Fibroblast of the aortic adventitia (primary cell): ENCODE measurements around the gene DTNBP1. TPM values are rescaled to one million over a fixed set of nuclear protein-coding genes. Genes with fewer than 3 reads are reported as not detected.
A peak's percentile ranks its signal among the peaks of the same experiment; 100 is the strongest.
"Not testable (repeated sequence)": the region's sequence is repeated elsewhere in the genome, so short reads cannot be mapped to it uniquely, and the experiment has no call there.

Experiments used
- DNase-seq: peaks from one replicate; pipeline ENCODE4 v3.0.0-alpha.2; 2010; ENCODE audit warnings: low read depth
- H3K4me3 ChIP-seq: 2 replicates; pipeline ENCODE4 v1.5.1; 2011; ENCODE audit warnings: low read depth, mild to moderate bottlenecking, control low read depth, low read length, moderate library complexity
- total RNA-seq: library from RNA; depleted of rRNA; stranded (reverse); fragments of >200 nt; gene quantifications from 2 replicates; pipeline ENCODE4 v1.2.3, GENCODE V29; 2012; ENCODE audit warnings: low replicate concordance
- TF ChIP-seq, protein P1 (sequence below): IDR thresholded peaks from 2 replicates; pipeline ENCODE4 v1.5.1; 2011; ENCODE audit warnings: mild to moderate bottlenecking, low read length, control low read depth, inconsistent platforms; ENCODE audit not compliant: insufficient read depth

The DTNBP1 gene
- total RNA-seq, 1 donor, result 5.8 TPM

DNA sequence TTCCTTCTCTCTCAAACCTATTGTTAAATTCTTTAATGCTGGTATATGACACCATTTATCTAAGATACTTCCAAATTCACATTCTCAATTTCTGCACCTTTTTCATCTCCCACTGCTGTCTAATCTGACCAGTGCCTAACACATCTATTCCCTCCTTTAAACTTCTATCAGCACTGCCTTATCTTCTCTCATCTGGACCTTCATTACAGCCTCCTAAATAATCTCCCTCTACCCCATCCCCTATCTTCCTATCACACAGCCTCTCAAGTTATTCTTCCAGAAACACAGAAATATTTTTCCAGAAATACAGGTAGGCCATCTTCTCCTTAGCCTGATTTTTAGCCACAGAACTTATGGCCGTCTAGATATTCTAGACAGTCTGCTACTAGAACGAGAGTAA lies 5.5 kb downstream of the DTNBP1 start:
- H3K4me3 ChIP-seq, result no peak overlapping the region
- TF ChIP-seq, protein P1, sequence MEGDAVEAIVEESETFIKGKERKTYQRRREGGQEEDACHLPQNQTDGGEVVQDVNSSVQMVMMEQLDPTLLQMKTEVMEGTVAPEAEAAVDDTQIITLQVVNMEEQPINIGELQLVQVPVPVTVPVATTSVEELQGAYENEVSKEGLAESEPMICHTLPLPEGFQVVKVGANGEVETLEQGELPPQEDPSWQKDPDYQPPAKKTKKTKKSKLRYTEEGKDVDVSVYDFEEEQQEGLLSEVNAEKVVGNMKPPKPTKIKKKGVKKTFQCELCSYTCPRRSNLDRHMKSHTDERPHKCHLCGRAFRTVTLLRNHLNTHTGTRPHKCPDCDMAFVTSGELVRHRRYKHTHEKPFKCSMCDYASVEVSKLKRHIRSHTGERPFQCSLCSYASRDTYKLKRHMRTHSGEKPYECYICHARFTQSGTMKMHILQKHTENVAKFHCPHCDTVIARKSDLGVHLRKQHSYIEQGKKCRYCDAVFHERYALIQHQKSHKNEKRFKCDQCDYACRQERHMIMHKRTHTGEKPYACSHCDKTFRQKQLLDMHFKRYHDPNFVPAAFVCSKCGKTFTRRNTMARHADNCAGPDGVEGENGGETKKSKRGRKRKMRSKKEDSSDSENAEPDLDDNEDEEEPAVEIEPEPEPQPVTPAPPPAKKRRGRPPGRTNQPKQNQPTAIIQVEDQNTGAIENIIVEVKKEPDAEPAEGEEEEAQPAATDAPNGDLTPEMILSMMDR, result no peak
- DNase-seq, result no peak

DNA sequence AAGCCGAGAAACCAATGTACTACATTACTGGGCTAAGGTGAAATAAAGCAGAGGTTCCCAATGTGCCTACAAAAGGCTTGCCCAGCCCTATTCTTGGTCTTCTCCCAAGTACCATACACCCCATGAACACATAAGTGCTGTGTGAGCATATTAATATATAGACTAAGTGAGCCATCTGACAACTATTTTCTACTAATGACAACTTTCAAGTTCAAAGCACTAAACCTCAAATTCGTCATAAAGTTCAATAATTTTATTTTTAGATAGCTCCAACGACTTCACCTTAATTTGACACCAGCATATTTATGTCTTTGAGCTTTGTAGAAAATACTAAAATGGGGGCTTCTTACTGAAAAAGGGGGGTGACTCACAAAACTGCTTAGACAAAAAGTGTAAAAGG lies 6.7 kb downstream of the DTNBP1 start:
- TF ChIP-seq, protein P1, result no peak
- no peak overlapping the region for H3K4me3 ChIP-seq
- no peak for DNase-seq

DNA sequence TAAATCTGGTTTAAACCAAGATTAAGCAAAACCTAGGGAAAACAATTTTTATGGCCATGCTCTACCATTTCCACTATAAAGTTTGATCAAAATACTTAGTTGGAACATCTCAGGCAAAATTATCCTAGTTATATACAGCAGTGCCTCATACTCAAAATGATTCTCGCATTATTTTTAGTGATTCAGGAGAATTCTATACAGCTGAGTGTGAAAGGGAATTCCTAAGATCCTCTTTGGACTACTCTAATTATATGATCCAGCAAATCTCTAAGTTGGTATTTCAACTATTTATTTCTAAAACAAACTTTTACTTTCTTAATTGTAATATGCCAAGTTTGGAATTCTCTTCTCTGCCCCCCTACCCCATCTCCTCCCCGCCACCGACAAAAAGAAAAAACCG lies 8.6 kb downstream of the DTNBP1 start:
- TF ChIP-seq, protein P1, result no peak
- H3K4me3 ChIP-seq, result no peak overlapping the region
- DNase-seq, result no peak

DNA sequence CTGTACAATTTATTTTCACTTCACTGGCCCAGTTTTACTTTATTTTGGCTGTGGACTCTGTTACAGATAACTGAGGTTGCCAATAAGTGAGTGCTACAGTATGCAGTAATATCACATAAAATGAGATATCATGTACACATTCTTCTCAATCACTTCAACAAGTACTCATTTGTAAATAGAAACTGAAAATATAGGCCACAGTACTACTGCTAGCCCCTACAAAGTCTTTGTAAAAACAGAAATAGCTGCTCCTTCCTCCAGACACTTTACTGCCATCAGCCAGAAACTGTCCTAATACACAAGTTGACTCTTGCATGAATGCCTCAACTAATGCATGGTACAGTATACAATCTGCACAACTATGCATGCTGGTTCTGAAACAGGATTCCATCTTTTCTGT lies 9.2 kb downstream of the DTNBP1 start:
- H3K4me3 ChIP-seq, result no peak overlapping the region
- TF ChIP-seq, protein P1, result no peak
- no peak for DNase-seq

DNA sequence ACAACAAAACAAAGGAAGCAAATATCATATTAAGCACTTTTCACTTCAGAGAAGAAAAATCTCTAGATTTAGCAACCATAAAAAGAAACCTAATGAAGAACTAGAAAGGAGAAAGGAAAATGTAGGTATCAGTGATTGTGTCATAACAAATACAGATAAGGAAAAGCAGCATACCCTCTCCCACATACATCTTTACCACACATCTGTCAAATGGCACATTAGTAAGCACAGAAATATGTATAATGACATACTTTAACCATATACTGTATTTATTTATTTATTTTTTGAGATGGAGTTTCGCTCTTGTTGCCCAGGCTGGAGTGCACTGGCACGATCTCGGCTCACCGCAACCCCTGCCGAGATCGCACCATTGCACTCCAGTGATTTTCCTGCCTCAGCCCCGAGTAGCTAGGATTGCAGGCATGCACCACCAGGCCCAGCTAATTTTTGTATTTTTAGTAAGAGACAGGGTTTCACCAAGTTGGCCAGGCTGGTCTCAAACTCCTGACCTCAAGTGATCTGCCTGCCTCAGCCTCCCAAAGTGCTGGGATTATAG lies 12.7 kb downstream of the DTNBP1 start:
- peak; percentile 18 for DNase-seq
- H3K4me3 ChIP-seq, result not testable (repeated sequence)

DNA sequence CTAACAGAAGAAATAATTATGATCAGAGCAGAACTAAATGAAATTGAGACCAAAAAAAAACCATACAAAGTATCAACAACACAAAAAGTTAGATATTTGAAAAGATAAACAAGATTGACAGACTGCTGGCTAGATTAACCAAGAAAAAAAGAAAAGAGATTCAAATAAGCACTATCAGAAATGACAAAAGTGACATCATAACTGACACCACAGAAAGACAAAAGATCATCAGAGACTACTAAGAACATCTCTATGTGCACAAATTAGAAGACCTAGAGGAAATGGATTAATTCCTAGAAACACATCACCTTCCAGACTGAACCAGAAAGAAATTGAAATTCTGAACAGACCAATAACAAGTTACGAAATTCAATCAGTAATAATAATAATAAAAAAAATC lies 17.9 kb downstream of the DTNBP1 start:
- no peak for DNase-seq
- TF ChIP-seq, protein P1, result no peak
- H3K4me3 ChIP-seq, result no peak overlapping the region

DNA sequence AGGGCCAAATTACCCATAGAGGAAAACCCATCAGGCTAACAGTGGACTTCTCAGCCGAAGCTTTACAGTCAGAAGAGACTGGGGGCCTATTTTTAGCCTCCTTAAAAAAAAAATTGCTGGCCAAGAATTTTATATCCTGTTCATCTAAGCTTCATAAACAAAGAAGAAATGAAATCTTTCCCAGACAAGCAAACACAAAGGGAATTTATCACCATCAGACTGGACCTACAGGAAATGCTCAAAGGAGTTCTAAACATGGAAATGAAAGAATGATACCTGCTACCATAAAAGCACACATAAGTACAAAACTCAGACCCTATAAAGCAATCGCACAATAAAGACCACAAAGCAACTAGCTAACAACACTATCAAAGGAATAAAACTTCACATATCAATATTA lies 19.3 kb downstream of the DTNBP1 start:
- DNase-seq, result no peak
- H3K4me3 ChIP-seq, result no peak overlapping the region
- TF ChIP-seq, protein P1, result no peak
